OCI-LY1 (cell line): ENCODE measurements around the gene ADGRG3.

ENCODE experiments used
- H2AFZ ChIP-seq: fragments of 200-600 bp; sonication (generic), shearing (Covaris generic); 2 replicates; pipeline ENCODE4 v1.6.0; 2014; ENCODE audit warnings: antibody characterized with exemption, mild to moderate bottlenecking, low read length
- H3F3A ChIP-seq: fragments of 200-600 bp; sonication (generic), shearing (Covaris generic); 2 replicates; pipeline ENCODE4 v1.6.0; 2014; ENCODE audit warnings: mild to moderate bottlenecking, antibody characterized with exemption, low read length, moderate library complexity; ENCODE audit not compliant: insufficient read depth
- H3K27ac ChIP-seq: fragments of 200-600 bp; sonication (generic); 2 replicates; pipeline ENCODE4 v1.5.1; 2014; ENCODE audit warnings: low read length, mixed run types, mild to moderate bottlenecking, low read depth; ENCODE audit not compliant: poor library complexity, severe bottlenecking
- H3K27me3 ChIP-seq: fragments of 200-600 bp; sonication (generic); 2 replicates; pipeline ENCODE4 v1.6.0; 2014; ENCODE audit warnings: antibody characterized with exemption, mild to moderate bottlenecking, low read length, moderate library complexity; ENCODE audit not compliant: insufficient read depth
- H3K36me3 ChIP-seq: fragments of 200-600 bp; sonication (generic); 2 replicates; pipeline ENCODE4 v1.6.1; 2014; ENCODE audit warnings: mild to moderate bottlenecking, antibody characterized with exemption, low read length, moderate library complexity, mixed read lengths; ENCODE audit not compliant: insufficient read depth
- H3K4me1 ChIP-seq: fragments of 200-600 bp; sonication (generic); 2 replicates; pipeline ENCODE4 v1.5.1; 2014; ENCODE audit warnings: mild to moderate bottlenecking, low read length, moderate library complexity; ENCODE audit not compliant: insufficient read depth, severe bottlenecking
- H3K4me2 ChIP-seq: fragments of 200-600 bp; sonication (generic), shearing (Covaris generic); 2 replicates; pipeline ENCODE4 v1.6.1; 2014; ENCODE audit warnings: low read length
- H3K4me3 ChIP-seq: fragments of 200-600 bp; sonication (generic); 2 replicates; pipeline ENCODE4 v1.5.1; 2014; ENCODE audit warnings: low read length, low read depth, mild to moderate bottlenecking, mixed read lengths; ENCODE audit not compliant: poor library complexity, severe bottlenecking
- H3K79me2 ChIP-seq: fragments of 200-600 bp; shearing (Covaris generic); 2 replicates; pipeline ENCODE4 v1.6.1; 2016; ENCODE audit warnings: mixed run types, low read length, mixed read lengths; ENCODE audit not compliant: insufficient read depth
- H3K9ac ChIP-seq: fragments of 200-600 bp; sonication (generic), shearing (Covaris generic); 2 replicates; pipeline ENCODE4 v1.6.1; 2014; ENCODE audit warnings: mild to moderate bottlenecking, low read length, mixed read lengths
- H3K9me2 ChIP-seq: fragments of 200-600 bp; sonication (generic), shearing (Covaris generic); 2 replicates; pipeline ENCODE4 v1.6.1; 2014; ENCODE audit warnings: low read depth, mild to moderate bottlenecking, low read length, mixed read lengths
- H3K9me3 ChIP-seq: fragments of 200-600 bp; shearing (Covaris generic); 2 replicates; pipeline ENCODE4 v1.6.1; 2014; ENCODE audit warnings: low read length, mixed read lengths
- H4K20me1 ChIP-seq: fragments of 200-600 bp; sonication (generic), shearing (Covaris generic); 2 replicates; pipeline ENCODE4 v1.6.0; 2016; ENCODE audit warnings: mild to moderate bottlenecking, low read length; ENCODE audit not compliant: insufficient read depth
- EZH2 ChIP-seq: fragments of 200-600 bp; sonication (generic), shearing (Covaris generic); IDR thresholded peaks from 2 replicates; pipeline ENCODE4 v1.8.0; 2017; ENCODE audit warnings: borderline replicate concordance, mixed run types, mild to moderate bottlenecking, antibody characterized with exemption, low read length, moderate library complexity, mixed read lengths
- TF ChIP-seq, protein P1 (sequence below): fragments of 200-600 bp; sonication (generic), shearing (Covaris generic); IDR thresholded peaks from 2 replicates; pipeline ENCODE4 v1.5.1; 2017; ENCODE audit warnings: mild to moderate bottlenecking, antibody characterized with exemption, low read length, moderate library complexity, mixed read lengths

ADGRG3 gene

DNA sequence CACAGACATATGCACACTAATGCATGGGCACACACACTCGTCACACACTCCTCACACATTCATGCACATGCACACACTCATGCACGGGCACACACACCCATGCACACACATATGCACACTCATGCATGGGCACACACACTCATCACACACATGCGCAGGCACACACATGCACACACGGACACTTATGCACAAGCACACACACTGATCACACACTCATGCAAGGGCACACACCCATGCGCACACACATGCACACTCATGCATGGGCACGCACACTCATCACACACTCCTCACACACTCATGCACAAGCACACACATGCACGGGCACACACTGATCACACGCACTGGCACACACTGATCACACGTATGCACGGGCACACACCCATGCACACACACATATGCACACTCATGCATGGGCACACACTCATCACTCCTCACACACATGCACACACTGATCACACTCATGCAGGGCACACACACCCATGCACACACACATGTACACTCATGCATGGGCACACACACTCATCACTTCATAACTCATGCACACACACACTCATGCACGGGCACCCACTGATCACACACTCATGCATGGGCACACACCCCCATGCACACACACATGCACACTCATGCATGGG lies 23.6 kb upstream of the ADGRG3 start:
- Histone ChIP-seq H3K27me3 (0 out of 2 replicates have a peak, but pooled peaks cover 3% of the 10 kb centered on the region), H3F3A (no peaks in the 10 kb centered on the region), H3K27ac (no peak overlapping the region), H3K4me3 (no peak overlapping the region), H3K79me2 (no peaks in the 10 kb centered on the region), H3K9me3 (no peaks in the 10 kb centered on the region), H3K4me1 (no peaks in the 10 kb centered on the region), H4K20me1 (no peaks in the 10 kb centered on the region), H3K4me2 (no peak overlapping the region), H3K9ac (no peak overlapping the region), H3K36me3 (no peaks in the 10 kb centered on the region), H2AFZ (no peak overlapping the region), H3K9me2 (no peaks in the 10 kb centered on the region)
- TF ChIP-seq, protein P1, sequence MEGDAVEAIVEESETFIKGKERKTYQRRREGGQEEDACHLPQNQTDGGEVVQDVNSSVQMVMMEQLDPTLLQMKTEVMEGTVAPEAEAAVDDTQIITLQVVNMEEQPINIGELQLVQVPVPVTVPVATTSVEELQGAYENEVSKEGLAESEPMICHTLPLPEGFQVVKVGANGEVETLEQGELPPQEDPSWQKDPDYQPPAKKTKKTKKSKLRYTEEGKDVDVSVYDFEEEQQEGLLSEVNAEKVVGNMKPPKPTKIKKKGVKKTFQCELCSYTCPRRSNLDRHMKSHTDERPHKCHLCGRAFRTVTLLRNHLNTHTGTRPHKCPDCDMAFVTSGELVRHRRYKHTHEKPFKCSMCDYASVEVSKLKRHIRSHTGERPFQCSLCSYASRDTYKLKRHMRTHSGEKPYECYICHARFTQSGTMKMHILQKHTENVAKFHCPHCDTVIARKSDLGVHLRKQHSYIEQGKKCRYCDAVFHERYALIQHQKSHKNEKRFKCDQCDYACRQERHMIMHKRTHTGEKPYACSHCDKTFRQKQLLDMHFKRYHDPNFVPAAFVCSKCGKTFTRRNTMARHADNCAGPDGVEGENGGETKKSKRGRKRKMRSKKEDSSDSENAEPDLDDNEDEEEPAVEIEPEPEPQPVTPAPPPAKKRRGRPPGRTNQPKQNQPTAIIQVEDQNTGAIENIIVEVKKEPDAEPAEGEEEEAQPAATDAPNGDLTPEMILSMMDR, result no peak
- TF ChIP-seq EZH2, result no peak

DNA sequence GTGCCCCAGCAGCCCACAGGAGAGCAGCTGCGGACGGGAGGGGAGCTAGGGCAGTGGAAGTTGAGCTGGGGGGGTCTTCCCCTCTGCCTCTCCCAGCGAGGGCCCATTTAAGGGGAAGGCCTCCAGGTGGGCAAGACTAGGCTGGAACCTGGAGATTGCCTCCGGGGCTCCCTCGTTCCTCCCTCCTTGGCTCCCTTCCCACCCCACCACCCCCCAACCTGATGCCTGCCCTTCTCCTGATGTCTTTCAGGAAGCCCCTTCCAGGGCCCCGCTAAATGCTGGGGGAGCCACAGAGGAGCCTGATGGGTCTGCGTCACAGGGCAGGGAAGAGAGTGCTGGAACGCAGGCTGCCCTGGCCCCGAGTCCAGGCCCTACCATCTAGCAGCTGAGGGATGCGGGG lies 22.9 kb upstream of the ADGRG3 start:
- H3K9me2 ChIP-seq, result no peaks in the 10 kb centered on the region
- H3K9me3 ChIP-seq, result no peaks in the 10 kb centered on the region
- 0 out of 2 replicates have a peak, but pooled peaks cover 4% of the 10 kb centered on the region for H3K27me3 ChIP-seq
- no peaks in the 10 kb centered on the region for H3K79me2 ChIP-seq
- no peaks in the 10 kb centered on the region for H3K36me3 ChIP-seq
- no peaks in the 10 kb centered on the region for H3K4me1 ChIP-seq
- no peak overlapping the region for H3K9ac ChIP-seq
- no peak overlapping the region for H2AFZ ChIP-seq
- no peak overlapping the region for H3K27ac ChIP-seq
- no peak overlapping the region for H3K4me2 ChIP-seq
- H3K4me3 ChIP-seq, result no peak overlapping the region
- no peaks in the 10 kb centered on the region for H4K20me1 ChIP-seq
- no peaks in the 10 kb centered on the region for H3F3A ChIP-seq
- TF ChIP-seq, protein P1, result no peak
- no peak for TF ChIP-seq EZH2

DNA sequence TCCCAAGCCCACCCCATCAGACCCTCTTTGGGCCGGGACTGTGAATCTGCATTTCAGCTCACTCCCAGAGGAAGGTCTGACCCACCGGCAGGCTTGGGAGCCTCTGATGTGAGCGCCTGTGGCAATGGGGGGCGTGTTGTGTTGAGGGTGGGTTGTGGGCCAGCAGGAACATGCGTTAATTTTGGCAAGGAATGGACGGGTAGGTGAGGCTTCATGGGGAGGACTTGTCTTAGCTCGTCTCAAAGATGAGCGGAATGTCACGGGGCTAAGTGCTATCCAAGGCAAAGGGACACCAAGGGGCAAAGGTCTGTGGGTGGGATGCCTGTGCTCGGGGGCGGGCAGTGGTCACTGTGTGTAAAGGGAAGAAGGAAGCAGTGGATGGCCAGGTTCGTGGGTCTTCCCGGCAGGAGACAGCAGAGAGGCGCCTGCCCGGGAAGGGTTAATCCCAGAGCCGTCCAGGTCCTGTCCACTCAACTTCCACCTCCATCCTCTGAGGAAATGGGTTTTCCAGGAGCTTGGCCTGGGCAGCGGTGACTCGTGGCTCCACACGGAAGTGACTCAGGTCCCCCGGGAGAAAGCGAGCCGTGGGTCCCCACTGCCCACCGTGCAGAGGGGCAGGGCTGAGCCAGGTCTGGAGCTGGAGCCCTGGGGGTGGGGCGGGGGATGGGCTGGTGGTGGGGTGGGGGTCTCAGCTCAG lies 22.3 kb upstream of the ADGRG3 start:
- Histone ChIP-seq H3F3A (no peaks in the 10 kb centered on the region), H3K27ac (no peak overlapping the region), H3K9me3 (no peaks in the 10 kb centered on the region), H3K4me3 (no peak overlapping the region), H4K20me1 (no peaks in the 10 kb centered on the region), H3K4me1 (no peaks in the 10 kb centered on the region), H3K27me3 (0 out of 2 replicates have a peak, but pooled peaks cover 6% of the 10 kb centered on the region), H3K79me2 (no peaks in the 10 kb centered on the region), H3K9me2 (no peaks in the 10 kb centered on the region), H3K4me2 (no peak overlapping the region), H3K36me3 (no peaks in the 10 kb centered on the region), H3K9ac (no peak overlapping the region), H2AFZ (no peak overlapping the region)
- TF ChIP-seq, protein P1, result no peak
- TF ChIP-seq EZH2, result no peak
